Activated CD4-positive, CD25-positive, alpha-beta regulatory T cell treated with anti-CD3 and anti-CD28 coated beads, Interleukin-2, amount 50 U/mL, for 24 hours (primary cell): ENCODE results near the gene DYNLT1.
"Not testable (repeated sequence)": the region's sequence is repeated elsewhere in the genome, so short reads cannot be mapped to it uniquely, and the experiment has no call there.

Experiments used
- ATAC-seq, 2 donors: fragments of 150-1000 bp; cut with Tn5 transposase; one replicate each; pipeline ENCODE4 v1.10.0; 2021; ENCODE audit warnings: mild to moderate bottlenecking in 1 of 2, moderate library complexity in 1 of 2

DYNLT1 gene

DNA sequence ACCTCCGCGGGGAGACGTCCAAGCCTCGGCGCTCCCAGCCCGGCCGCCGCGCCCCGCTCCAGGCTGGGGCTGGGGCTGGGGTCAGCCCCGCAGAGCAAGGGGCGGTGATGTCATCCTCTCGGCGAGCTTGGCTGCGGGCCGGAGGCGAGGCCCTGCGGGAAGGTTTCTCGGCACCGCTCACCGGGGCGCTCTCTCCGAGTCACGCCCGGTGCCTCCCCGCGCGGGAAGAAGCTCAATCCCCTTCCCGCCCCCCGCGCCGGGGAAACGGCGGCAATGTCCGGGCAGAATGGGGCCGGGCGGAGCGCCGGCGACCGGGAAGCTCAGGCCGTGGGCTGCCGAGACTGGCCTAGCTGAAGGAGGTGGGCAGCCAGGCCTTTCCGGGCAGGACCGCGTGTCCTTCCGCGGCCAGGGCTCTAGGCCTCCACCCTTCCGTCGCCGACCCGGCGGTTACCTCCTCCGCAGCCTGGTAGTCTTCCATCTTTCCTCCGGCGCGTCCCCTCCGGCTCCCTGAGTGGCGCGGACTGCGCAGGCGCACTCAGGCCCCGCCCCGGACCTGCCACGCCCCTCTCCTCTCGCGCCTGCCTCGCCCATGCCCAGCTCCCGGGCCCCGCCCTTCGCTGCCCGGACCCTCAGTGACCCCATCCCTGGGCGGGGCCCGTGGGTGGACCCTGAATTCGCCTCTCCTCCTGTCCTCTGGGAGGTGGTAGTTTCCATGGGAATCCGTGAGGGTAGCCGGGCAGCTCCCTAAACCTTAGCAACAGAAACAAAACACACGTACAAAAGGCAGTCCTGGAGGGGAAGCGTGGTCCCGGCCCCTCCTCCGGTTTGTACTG, at the start of gene DYNLT1:
Gene DYNLT1, minus strand, starts transcription at position 513 of the 833 bp plus-strand sequence. Its CDS starts 35 bp downstream, at position 478.
- ATAC-seq, result peak; percentile 27 to 49

- ATAC-seq, result peak in 1 of 2 donors; percentile 44
These were observed 44.3 kb upstream of the DYNLT1 start for GRCh38 chr6:158688860-158689259.

- ATAC-seq, result no peak
These were observed 43.0 kb upstream of the DYNLT1 start for GRCh38 chr6:158687506-158687905.

DNA sequence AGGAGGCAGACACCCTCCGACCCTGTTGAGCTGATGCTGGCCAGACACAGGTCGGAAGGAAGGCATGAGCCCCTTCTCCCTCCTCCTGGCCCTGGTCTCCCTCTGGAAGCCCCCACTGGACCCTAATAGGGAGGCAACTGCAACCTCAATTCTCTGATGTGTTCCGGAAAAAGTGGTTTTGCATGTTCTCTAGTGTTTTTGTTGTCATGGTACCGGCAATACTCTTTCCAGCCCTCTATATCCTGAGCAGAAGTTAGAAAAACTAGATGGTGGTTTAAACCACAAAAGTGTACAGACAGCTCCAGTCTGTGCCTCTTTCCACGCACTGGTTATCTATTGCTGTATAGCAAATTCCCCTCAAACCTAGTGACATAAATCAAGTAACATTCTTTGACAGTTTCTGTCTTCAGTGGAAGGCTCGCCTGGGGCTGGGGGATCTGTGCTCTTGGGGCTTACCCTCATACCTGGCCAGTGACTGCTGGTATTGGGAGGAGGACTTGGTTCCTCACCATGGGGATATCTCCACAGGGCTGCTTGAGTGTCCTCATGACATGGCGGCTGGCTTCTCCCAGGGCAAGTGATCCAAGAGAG, 42.3 kb upstream of the DYNLT1 start:
- ATAC-seq, result peak; percentile 81 to 85

GRCh38 chr6:158686311-158686710, 41.8 kb upstream of the DYNLT1 start:
- ATAC-seq, result no peak

DNA sequence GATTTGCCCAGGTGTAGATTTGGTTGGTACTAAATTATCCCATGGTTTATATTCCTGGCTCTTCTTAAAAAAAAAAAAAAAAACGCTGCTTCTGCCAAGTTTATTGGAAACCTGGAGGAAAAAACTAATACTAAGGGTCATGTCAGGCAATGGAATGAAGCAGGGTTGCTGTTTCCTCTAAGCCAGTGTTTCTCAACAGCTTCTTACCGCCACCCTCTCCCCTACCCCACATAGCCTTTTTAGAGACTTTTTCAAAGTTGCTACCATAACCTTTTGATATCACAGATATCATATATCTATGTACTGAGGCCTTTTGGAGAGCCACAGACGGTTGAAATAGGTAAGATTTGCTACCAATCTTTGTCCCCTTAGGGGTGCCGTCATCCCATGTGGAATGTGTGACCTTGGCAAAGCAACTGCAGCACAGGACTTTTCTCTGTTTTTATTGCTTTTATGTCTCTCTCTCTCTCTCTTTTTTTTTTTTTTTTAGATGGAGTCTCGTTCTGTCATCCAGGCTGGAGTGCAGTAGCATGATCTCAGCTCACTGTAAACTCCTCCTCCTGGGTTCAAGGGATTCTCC, 40.3 kb upstream of the DYNLT1 start:
- ATAC-seq, result no peak

GRCh38 chr6:158684311-158684710, 39.8 kb upstream of the DYNLT1 start:
- no peak for ATAC-seq

DNA sequence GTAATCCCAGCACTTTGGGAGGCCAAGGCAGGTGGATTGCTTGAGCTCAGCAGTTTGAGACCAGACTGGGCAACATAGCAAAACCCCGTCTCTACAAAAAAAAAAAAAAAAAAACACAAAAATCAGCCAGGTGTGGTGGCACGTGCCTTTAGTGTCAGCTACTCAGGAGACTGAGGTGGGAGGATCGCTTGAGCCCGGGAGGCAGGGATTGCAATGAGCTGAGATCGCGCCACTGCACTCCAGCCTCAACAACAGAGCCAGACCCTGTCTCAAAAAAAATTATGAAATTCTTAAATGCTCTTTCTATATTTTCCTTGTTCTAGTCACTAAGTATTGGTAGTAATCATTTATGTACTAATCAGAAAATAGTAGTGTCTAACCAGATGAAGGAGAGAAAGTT, 35.9 kb upstream of the DYNLT1 start:
- no peak for ATAC-seq

DNA sequence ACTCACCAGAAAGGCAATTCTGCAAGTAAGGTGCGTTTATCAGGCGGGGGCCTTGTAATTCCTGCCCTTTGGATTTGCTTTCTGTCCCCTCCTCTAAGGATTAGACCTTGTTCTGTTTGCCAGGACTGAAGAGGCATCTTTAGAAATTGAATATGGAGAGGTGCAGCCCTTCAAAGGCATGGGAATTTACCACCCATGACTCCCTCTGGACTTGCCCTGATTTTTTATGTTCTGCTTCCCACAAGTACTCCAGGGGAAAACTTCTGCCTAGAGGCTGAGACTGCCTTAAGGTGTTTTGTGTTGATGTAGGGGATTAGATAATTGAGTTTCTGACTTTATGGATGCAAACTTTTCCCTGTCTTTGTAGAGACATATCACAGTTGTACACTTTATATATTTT, 35.5 kb upstream of the DYNLT1 start:
- ATAC-seq, result no peak

GRCh38 chr6:158677906-158678578, 33.5 kb upstream of the DYNLT1 start:
- ATAC-seq, result no peak

GRCh38 chr6:158677094-158677493, 32.6 kb upstream of the DYNLT1 start:
- not testable (repeated sequence) for ATAC-seq

DNA sequence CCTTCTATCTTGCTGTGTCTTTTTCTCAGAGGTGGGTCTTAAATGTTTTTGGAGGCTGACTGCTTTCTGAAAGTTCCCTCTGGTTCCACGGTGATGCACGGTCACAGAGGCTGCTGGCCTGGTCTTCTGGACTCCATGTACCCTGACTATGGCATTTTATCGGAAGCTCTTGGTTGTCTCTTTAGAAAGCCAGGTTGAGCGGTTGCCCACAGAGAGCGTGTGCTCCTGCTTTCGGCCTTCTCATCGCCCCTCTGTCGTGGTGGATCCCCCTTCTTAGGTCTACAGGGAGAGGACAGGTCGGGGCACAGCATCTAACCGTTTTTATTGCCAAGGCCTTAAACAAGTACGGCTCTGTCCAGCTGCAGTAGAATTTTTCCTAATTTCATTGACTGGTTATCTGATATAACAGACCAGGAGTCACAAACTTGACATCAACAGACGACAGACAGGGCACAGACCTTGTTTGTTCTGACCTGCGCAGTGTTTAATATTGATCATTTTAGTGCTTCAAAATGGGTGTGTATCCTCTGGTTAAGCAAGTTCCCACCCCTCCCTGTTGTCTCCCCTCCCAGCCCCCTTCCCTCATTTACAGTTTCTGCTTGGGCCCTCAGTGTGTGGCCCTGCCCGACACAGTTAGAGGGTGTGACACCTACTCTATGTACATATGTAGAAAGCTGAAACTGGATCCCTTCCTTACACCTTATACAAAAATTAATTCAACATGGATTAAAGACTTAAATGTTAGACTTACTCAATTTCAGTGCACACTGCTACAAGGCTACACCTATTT, 30.0 kb upstream of the DYNLT1 start:
- no peak for ATAC-seq

DNA sequence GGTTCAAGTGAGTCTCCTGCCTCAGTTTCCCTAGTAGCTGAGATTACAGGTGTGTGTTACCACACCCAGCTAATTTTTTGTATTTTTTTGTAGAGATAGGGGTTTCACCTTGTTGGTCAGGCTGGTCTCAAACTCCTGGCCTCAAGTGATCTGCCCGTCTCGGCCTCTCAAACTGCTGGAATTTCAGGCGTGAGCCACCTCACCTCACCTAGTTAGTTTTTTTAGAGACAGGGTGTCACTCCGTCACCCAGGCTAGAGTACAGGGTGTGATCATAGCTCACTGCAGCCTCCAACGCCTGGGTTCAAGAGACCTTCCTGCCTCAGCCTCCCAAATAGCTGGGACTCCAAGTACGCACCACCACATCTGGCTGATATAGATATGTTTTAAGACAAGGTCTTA, 28.2 kb upstream of the DYNLT1 start:
- ATAC-seq, result no peak

- ATAC-seq, result not testable (repeated sequence)
These were observed 27.6 kb upstream of the DYNLT1 start for GRCh38 chr6:158672119-158672518.

DNA sequence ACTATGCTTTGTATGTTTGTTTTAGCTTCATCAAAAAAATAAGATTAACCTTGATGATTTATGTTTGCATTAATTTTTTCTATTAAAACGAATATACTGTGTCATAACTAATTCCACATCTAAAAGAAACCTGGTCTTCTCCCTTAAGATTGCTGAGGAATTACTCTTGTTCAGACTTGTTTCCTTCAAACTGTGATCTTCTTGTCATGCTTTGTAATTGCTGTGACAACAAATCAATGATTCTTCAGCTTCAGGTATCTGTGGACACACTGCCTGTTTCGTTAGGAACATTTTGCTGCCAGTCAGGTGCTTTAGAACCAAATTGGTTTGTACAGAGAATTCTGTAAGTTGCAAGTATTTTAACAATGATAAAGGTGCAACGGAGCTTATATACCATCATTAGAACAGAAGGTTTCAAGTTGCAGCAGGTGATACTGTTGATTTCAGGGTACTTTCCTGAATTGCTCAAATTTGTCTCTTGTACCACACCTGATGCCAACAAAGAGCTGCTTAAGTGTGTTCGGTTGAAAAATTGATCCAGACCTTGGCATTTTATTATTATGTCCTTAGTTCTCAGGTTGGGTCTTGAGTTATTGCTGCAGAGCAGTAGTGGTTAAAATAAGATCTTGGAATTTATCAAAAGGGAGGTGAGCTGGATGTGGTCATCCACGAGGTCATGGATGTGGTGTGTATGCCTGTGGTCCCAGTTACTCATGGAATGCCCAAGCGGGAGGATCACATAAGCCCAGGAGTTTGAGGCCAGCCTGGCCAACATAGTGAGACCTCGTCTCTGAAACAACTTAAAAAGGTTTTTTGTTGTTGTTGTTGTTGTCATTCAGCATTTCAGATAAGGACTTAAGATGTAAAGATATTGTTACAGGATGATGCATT, 24.8 kb upstream of the DYNLT1 start:
- no peak for ATAC-seq

GRCh38 chr6:158668707-158669103, 24.2 kb upstream of the DYNLT1 start:
- ATAC-seq, result no peak

DNA sequence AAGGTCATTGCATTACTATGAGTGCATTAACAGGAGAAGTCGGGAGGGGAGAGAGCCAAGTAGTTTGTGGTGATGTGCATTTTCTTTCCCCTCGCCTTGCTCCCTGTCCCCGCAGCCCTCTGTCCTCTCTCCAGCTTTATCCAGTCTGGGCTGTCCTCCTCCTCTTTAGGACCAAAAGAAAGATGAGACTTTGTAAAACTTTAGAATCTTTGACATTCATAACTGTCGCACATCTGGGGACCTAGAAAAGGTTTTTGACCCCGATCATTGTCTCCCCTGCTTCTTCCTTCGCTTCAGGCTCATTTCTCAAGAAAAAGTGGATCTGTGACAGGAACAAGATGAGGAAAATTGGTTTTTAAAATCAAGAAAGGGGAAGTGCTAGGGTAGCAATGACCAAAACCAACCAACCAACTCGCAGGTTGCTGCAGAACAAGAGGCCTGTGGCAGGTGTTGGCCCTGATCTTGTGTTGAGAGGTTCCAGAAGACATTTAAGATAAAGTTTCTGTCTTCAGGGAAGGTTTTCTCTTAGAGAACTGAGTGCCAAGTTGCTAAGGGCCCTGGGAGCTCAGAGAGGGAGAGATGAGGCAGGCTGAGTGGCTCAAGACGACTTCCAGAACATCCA, 22.9 kb upstream of the DYNLT1 start:
- no peak for ATAC-seq

- no peak for ATAC-seq
These were observed 22.3 kb upstream of the DYNLT1 start for GRCh38 chr6:158666628-158667359.

DNA sequence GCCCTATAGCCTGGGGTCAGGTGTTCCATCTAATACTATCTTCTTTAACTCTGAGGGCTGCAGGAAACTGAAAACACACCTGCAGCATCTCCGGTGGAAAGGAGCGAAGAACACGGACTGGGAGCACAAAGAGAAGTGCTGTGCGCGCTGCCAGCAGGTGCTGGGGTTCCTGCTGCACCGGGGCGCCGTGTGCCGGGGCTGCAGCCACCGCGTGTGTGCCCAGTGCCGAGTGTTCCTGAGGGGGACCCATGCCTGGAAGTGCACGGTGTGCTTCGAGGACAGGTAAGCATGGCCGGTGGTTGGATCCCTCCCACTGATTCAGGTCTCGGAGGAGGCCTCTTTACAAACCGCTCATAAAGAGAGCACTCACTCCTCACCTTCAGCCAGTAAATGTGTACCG, 20.8 kb upstream of the DYNLT1 start:
- no peak for ATAC-seq

DNA sequence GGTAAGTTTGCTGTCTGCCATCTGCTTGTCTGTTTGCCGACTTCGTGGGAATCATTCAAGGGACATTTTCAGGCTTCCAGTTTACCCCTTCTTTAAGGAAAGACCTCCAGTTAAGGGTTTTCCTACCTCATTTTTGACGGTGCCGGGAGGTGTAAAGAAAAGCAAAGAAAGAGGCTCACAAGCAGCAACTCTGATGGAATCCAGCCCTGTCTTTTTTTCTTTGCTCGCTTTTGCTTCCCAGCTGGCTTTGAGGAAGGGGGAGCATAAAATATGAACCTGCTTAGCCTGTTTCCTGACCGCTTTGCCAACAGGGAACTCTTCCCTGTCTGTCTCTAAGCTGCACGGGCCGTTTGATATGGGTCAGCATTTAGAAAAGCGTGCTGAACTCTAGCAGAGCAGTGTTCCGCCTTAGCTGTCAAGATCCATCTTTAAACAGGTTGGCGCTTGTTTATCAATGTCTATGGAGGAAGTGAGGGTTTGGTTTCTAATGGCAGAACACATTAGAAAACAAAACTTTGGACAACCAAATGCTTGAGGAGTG, 19.2 kb upstream of the DYNLT1 start:
- no peak for ATAC-seq
